Subcutaneous adipose tissue (tissue), 4 donors: ENCODE measurements around the gene RPS6KC1. TPM values are rescaled to one million over a fixed set of nuclear protein-coding genes. Genes with fewer than 3 reads are reported as not detected.

Experiments used
- total RNA-seq, 4 donors: library from RNA; depleted of rRNA; stranded (reverse); fragments of >200 nt; gene quantifications; one replicate each; pipeline ENCODE4 v1.1.0, GENCODE V29; 2016
- TF ChIP-seq, protein P1 (sequence below): fragments of 450-650 bp; IDR thresholded peaks from one replicate; pipeline ENCODE4 v1.5.1; 2016; ENCODE audit warnings: low read depth, mild to moderate bottlenecking, control low read depth, antibody characterized with exemption, moderate library complexity

The RPS6KC1 gene
- total RNA-seq, 4 donors from 2014 or later: 22.6 to 30.7 (median 25.3) TPM

DNA sequence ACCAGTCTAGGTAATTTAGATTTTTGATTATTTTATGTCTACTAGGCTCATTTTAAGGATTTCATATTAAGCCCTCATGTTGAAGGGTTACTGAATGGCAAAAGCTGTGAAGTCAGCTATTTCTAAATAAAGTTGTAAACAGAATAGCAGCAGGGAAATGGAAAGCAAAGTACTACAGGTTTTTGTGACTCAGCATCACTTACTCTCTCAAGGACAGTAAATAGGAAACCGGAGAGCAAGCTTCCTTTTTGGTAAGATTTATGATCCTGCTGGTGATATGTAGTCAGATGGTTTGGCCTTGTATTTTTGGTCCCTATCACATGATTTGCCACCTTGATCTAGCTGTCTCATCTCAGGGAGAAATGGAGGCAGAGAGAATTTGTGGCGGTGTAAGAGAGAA is 226.0 kb downstream of the RPS6KC1 start:
- TF ChIP-seq, protein P1, sequence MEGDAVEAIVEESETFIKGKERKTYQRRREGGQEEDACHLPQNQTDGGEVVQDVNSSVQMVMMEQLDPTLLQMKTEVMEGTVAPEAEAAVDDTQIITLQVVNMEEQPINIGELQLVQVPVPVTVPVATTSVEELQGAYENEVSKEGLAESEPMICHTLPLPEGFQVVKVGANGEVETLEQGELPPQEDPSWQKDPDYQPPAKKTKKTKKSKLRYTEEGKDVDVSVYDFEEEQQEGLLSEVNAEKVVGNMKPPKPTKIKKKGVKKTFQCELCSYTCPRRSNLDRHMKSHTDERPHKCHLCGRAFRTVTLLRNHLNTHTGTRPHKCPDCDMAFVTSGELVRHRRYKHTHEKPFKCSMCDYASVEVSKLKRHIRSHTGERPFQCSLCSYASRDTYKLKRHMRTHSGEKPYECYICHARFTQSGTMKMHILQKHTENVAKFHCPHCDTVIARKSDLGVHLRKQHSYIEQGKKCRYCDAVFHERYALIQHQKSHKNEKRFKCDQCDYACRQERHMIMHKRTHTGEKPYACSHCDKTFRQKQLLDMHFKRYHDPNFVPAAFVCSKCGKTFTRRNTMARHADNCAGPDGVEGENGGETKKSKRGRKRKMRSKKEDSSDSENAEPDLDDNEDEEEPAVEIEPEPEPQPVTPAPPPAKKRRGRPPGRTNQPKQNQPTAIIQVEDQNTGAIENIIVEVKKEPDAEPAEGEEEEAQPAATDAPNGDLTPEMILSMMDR: no peak

DNA sequence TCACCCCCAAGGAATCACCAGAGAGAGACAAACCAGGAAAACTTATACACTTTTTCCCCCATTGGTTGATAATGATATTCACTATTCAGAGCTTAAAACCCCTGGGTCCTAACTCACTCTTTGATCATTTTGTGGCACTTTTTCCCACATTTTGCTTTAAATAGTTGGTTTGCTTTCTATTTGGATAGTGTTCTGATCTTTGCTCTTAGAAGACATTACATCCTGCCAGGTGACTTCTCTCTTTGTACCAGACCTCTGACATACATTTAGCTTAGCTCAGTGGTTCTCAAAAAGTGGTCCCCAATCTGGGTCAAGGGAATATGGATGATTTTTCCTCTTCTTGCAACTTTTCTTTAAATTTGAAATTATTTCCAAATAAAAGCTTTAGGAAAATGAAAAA is 228.4 kb downstream of the RPS6KC1 start:
- TF ChIP-seq, protein P1: no peak

DNA sequence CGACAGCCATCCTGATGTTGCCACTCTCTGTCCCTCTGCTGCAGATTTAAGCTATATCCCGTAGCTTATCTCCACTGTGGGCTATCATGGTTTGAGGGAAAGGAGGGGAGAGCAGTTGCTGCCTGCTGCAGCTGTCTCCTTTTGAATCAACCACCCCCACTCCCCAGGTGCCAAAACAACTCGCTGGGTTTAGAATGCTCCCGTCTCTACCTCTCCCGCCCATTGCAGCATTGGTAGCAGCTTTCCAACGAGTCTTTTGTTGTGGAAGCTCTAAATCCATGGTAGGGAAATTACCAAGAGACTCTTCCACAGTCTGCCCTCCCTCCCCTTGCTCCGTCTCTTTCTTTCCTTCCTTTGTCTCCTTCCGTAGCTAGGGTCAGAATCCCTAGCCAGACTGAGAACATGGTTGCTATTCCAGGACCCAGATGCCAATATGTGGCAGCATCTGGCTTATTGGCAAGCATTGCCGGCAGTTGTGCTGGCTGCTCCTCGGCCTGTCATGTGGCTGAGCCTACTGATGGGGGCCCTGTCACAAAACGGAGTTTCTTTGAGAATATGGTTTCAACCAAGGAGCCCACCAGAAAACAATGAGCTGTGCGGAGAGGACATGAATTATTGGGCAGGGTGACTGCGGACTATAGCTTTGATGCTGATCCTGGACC is 230.7 kb downstream of the RPS6KC1 start:
- TF ChIP-seq, protein P1: no peak

DNA sequence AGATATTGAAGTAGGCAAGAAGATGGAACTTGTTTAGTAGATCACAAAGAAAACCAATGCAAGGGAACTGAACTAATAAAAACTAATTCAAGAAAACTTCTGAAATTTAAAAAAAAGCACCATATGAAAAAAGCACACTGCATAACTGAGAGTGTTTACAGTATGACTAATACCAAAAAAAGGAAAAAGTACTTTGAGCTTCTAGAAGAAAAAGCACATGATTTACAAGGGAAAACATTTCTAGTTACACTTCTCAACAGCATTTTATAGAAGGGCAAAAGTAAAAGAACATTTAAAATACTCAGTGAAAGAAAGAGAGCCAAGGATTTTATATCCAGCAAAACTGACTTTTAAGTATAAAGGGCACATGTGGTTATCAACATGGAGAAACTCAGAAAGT is 233.6 kb downstream of the RPS6KC1 start:
- TF ChIP-seq, protein P1: no peak

DNA sequence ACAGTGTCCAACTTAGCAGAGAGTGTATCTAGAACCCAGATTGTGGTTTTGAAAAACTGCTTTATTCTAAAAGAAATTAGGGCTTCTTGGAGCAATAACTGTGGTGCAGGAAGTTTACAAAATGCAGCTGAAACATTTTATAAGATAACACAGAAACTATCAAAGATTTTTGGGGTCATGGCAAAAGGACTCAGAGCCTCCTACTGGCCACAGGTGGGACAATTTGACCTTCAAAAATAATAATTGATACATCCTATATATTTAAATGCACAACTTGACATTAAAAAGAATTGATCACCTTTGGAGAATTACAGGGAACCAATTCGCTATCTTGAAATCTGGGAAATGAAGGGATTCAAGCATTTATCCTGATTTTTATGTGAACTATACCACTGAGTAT is 235.2 kb downstream of the RPS6KC1 start:
- TF ChIP-seq, protein P1: no peak

DNA sequence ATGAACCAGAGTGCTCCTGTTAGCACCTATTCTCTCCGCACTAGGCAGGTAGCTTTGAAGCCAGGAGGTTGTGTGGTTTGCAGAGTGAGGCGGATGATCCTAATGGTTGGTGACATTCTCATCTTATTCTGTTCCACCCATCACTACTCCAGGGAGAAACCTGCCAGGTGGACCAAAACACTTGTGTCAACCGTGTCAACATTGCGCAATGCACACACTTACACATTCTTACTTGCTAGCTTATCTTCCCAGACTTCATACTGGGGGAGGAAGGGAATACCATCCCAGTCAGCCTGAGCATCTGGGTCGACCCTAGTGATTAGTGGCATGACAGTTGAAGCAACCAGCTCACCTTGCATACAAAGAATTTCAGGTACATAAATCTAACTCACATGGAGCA is 236.9 kb downstream of the RPS6KC1 start:
- TF ChIP-seq, protein P1: no peak

DNA sequence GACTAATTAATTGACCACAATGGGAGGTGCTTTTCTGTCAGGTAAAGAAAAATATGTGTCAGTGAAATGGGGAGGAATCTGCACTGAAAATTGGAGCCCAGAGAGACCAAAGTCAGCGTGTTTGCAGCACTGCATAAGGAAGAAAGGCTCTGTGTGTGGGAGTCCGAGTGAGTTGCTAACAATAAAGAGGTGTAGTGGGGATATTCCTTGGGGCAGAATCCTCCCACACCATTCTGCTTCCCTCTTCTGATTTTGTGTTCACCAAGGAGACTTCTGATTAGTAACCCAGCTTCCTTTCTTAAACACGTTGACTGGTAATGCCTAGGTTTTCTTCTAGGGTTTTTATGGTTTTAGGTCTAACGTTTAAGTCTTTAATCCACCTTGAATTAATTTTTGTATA is 240.5 kb downstream of the RPS6KC1 start:
- TF ChIP-seq, protein P1: no peak
